Kidney (tissue), 14 donors: ENCODE data around the gene ABLIM1. TPM values are rescaled to one million over a fixed set of nuclear protein-coding genes. Genes with fewer than 3 reads are reported as not detected.

ENCODE experiments used
- DNase-seq, 5 donors: peaks; one replicate each; pipeline ENCODE4 v3.0.0-alpha.2; 2013 to 2020
- FAIRE-seq: peaks from 2 replicates; lab custom pipeline; 2012; peaks lifted over from hg19 to GRCh38; lab: Jason Lieb, UNC
- H3K27ac ChIP-seq, 2 donors: one replicate each; pipeline ENCODE4 v1.7.0; 2013; ENCODE audit warnings: low read depth in 2 of 2, low read length in 2 of 2, inconsistent platforms in 1 of 2
- H3K27me3 ChIP-seq: one replicate; pipeline ENCODE4 v1.7.1; 2013; ENCODE audit warnings: low read length, inconsistent platforms; ENCODE audit not compliant: control insufficient read depth, insufficient read depth
- H3K36me3 ChIP-seq, 3 donors: one replicate each; pipeline versions ENCODE4 v1.7.0 to v1.7.1; 2013; ENCODE audit warnings: low read length in 3 of 3, control low read depth in 1 of 3, inconsistent platforms in 1 of 3; ENCODE audit not compliant: insufficient read depth in 3 of 3, control insufficient read depth in 2 of 3
- H3K4me1 ChIP-seq, 3 donors: one replicate each; pipeline versions ENCODE4 v1.7.0 to v1.7.1; 2013; ENCODE audit warnings: low read length in 3 of 3, inconsistent platforms in 1 of 3, low read depth in 1 of 3; ENCODE audit not compliant: control insufficient read depth in 2 of 3, insufficient read depth in 2 of 3
- H3K4me3 ChIP-seq, 3 donors: one replicate each; pipeline versions ENCODE4 v1.7.0 to v1.8.1; 2013; ENCODE audit warnings: low read length in 3 of 3, control low read depth in 1 of 3, inconsistent platforms in 1 of 3
- H3K9ac ChIP-seq, 3 donors: one replicate each; pipeline versions ENCODE4 v1.7.0 to v1.7.1; 2013; ENCODE audit warnings: low read length in 3 of 3, control low read depth in 1 of 3, inconsistent platforms in 1 of 3
- H3K9me3 ChIP-seq, 3 donors: one replicate each; pipeline versions ENCODE4 v1.7.0 to v1.7.1; 2013; ENCODE audit warnings: low read length in 3 of 3, control low read depth in 1 of 3, inconsistent platforms in 1 of 3; ENCODE audit not compliant: control insufficient read depth in 2 of 3, insufficient read depth in 1 of 3
- CTCF ChIP-seq: IDR thresholded peaks from 3 replicates; pipeline ENCODE4 v1.5.1; 2012; ENCODE audit warnings: mild to moderate bottlenecking, moderate library complexity, borderline replicate concordance; ENCODE audit not compliant: insufficient read depth; ENCODE audit errors: extremely low read depth
- intact Hi-C: fragments of 100-400 bp; cut with DNase I; formaldehyde crosslinking; loops from one replicate; pipeline ENCODE4 v1.11.1; 2022
- polyA plus RNA-seq: library from polyadenylated mRNA; stranded (reverse); fragments of 350-450 nt; fragmentation: Illumina TruSeq; extraction: RNeasy Lipid Tissue Mini Kit (QIAGEN cat#74804); gene quantifications from one replicate; pipeline ENCODE4 v1.2.3, GENCODE V29; 2014; ENCODE audit warnings: low read depth, low replicate concordance; ENCODE audit not compliant: insufficient read depth
- total RNA-seq: library from RNA; stranded (reverse); fragmentation: NEBNext Ultra II Directional; extraction: Animal tissue kit (Norgen Biotek cat#: 25700); gene quantifications from one replicate; pipeline ENCODE4 v1.2.1, GENCODE V29; 2021
- donor health status: control.
- donor health status: control.
- donor health status: control.
- donor health status: control.
- donor health status: control.
- donor health status: DM: yes; HTN: yes; CAD: no.
- donor health status: Normal renal cell carcinoma (clear cell type).

The ABLIM1 gene
- total and polyA plus RNA-seq, 2 donors from 2014 or later = 32.3 to 158 TPM

GRCh38 chr10:114474989-114475388, 183.1 kb downstream of the ABLIM1 start:
- Histone ChIP-seq H3K9me3 (no peaks in the 10 kb centered on the region), H3K9ac (no peak overlapping the region), H3K36me3 (no peaks in the 10 kb centered on the region), H3K4me3 (no peak overlapping the region), H3K27ac (no peak overlapping the region), H3K4me1 (peaks cover 5 to 10% (median 8%) of the 10 kb centered on the region in 3 donors), H3K27me3 (no peaks in the 10 kb centered on the region)
- no peak for DNase-seq
- intact Hi-C loops = no loop called here
- no peak for FAIRE-seq
- no peak for TF ChIP-seq CTCF

GRCh38 chr10:114473776-114474175, 184.3 kb downstream of the ABLIM1 start:
- H3K4me3 ChIP-seq = no peak overlapping the region
- H3K27me3 ChIP-seq = no peaks in the 10 kb centered on the region
- H3K27ac ChIP-seq = peak overlapping the region in 1 of 2 donors; percentile 63
- H3K4me1 ChIP-seq = peaks cover 5 to 10% (median 5%) of the 10 kb centered on the region in 3 donors
- TF ChIP-seq CTCF = no peak
- DNase-seq (no peak), FAIRE-seq (no peak)
- H3K36me3 ChIP-seq = no peaks in the 10 kb centered on the region
- no peaks in the 10 kb centered on the region for H3K9me3 ChIP-seq
- peak overlapping the region in 1 of 3 donors; percentile 29 for H3K9ac ChIP-seq
- intact Hi-C loops = no loop called here

- H3K9me3 ChIP-seq = no peaks in the 10 kb centered on the region
- H3K27me3 ChIP-seq = no peaks in the 10 kb centered on the region
- H3K4me3 ChIP-seq = no peak overlapping the region
- H3K36me3 ChIP-seq = no peaks in the 10 kb centered on the region
- DNase-seq = peak in 1 of 5 donors; percentile 28
- H3K9ac ChIP-seq = peak overlapping the region in 1 of 3 donors; percentile 7
- TF ChIP-seq CTCF = no peak
- intact Hi-C loops = no loop called here
- H3K27ac ChIP-seq = peak overlapping the region; percentile 12 to 41
- no peak for FAIRE-seq
- peaks cover 5 to 10% (median 5%) of the 10 kb centered on the region in 3 donors for H3K4me1 ChIP-seq
Observed at GRCh38 chr10:114472877-114473253, 185.2 kb downstream of the ABLIM1 start.
